Endometrial microvascular endothelial cells (primary cell): ENCODE results near the gene PACRG. TPM values are rescaled to one million over a fixed set of nuclear protein-coding genes. Genes with fewer than 3 reads are reported as not detected.

Source experiments
- in situ Hi-C: cut with HindIII; loops from 2 replicates; pipeline ENCODE4 v1.10.0; 2017; ENCODE audit warnings: low sequenced_read_pairs, low pct_unique_long_range_greater_than_20kb; ENCODE audit errors: inconsistent ontology term
- total RNA-seq: library from RNA; depleted of rRNA; stranded (reverse); fragments of >200 nt; gene quantifications from one replicate; pipeline ENCODE4 v1.2.3, GENCODE V29; 2015; ENCODE audit errors: inconsistent ontology term

PACRG gene
- total RNA-seq, 1 donor from 2014 or later, result not detected

DNA sequence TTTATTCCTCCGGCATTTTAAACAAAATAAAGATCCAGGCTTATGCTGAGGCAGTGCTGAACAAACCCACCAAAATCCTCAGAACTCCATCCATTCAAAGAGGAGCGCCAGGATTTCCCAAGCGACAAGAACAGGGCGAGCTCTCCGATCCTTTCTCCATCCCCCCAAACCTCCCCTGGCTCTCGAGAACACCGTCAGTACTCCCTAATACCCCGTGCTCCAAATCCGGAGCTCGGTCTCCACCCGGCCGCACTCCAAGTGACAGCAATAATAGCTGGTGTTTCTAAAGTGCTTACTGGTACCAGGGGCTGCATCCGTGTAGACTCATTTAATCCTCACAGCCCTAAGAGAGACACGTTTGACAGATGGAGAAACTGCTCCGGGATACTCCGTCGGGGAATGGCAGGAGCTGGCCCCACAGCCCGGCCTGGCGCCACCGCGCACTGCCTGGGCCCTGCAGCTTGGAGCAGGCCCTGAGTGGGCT lies 409.7 kb downstream of the PACRG start:
- in situ Hi-C loops, result no loop called here

- in situ Hi-C loops, result no loop called here
Measured at GRCh38 chr6:163146036-163146435, 418.3 kb downstream of the PACRG start.

- in situ Hi-C loops, result no loop called here
Measured at GRCh38 chr6:163147994-163148393, 420.2 kb downstream of the PACRG start.

GRCh38 chr6:163148451-163149278 lies 420.9 kb downstream of the PACRG start:
- in situ Hi-C loops, result no loop called here

DNA sequence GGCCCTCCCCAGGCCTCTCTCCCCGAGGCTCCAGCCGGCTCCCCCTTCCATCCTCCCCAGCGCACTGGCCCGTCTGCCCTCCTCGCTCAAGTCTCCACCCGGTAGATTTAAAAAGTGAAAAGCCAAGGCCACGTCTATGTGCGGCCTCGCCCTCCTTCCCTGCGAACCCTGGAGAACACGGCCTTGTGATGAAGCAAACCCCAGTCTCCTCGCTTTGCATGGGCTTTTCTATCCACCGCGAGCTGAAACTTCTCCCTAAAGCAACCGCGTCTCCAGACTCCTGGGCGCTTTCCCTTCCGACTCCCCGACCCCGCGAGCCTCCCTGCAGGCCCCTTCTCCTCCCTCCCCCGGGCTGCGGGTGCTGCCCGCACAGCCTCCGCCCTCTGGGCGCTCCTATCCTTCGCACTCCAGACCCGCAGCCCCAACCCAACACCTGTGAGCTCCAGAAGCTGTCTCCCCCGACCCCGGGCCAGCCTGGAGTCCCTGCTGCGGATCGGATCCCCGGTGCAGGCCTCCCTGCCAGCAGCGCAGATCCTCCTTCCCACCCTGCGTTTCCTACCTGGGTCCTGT lies 421.6 kb downstream of the PACRG start:
- in situ Hi-C loops, result no loop called here

GRCh38 chr6:163151212-163151611 lies 423.4 kb downstream of the PACRG start:
- in situ Hi-C loops, result no loop called here

DNA sequence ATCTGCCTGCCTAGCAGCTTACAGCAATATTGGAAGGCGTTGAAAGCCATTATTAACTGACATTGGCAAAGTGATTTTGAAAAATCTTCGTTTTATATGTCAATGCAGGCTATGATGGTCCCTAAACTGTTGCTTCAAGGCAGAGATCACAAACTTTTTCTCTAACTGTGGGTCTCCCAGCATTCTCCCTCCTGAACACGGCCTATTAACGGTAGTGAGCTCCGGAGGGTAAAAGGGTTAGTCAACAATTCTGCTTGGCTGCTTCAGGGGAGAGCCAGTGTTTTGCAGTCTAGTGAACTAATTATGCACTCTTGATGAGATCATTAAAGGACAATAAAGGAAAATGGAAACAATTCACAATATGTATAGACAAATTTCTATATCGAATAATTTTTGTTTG lies 424.9 kb downstream of the PACRG start:
- in situ Hi-C loops, result no loop called here

- in situ Hi-C loops, result no loop called here
Measured at GRCh38 chr6:163159110-163159509, 431.3 kb downstream of the PACRG start.

GRCh38 chr6:163159689-163160088 lies 431.9 kb downstream of the PACRG start:
- in situ Hi-C loops, result no loop called here

GRCh38 chr6:163162007-163162873 lies 434.5 kb downstream of the PACRG start:
- in situ Hi-C loops, result no loop called here

DNA sequence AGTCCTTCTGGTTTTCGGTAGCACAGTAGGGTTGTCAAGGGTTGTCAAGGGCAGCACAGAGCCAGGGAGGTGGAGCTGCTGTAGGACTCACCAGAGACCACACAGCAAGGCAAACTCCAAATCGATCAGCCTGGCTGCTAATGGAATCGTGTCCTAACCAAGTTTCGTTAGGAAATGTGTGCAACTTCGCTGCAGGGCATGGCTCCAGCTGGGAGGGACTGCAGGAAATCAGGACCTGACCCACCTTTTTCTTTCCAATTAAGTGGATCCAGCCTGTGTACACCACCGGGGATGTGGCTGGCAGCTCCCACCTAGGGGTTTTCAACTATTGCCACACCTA lies 435.1 kb downstream of the PACRG start:
- in situ Hi-C loops, result no loop called here

GRCh38 chr6:163164175-163164900 lies 436.6 kb downstream of the PACRG start:
- in situ Hi-C loops, result no loop called here

- in situ Hi-C loops, result no loop called here
Measured at GRCh38 chr6:163165155-163165910, 437.6 kb downstream of the PACRG start.

GRCh38 chr6:163165922-163166321 lies 438.1 kb downstream of the PACRG start:
- in situ Hi-C loops, result no loop called here

GRCh38 chr6:163166507-163166906 lies 438.7 kb downstream of the PACRG start:
- in situ Hi-C loops, result no loop called here

- in situ Hi-C loops, result no loop called here
Measured at GRCh38 chr6:163169521-163169920, 441.7 kb downstream of the PACRG start.

- in situ Hi-C loops, result no loop called here
Measured at GRCh38 chr6:163170294-163170883, 442.6 kb downstream of the PACRG start.

DNA sequence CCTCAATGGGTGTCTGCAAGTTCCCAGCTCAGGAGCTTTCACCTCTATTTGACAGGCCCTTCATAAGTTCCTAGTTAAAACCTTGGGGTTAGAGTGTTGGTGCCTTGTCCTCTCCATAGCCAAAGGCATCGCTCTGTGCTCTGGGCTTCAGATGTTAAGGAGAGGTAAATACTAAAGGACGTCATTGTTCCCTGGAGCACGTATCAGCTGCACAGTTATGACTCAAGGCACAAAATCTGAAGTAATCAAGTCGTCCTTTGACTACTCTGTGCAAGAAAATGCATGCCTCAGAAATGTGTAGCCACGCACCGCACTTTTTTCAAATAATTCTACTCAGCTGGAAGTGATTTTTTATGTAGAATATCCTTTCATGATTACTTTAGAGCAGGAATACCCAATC lies 446.0 kb downstream of the PACRG start:
- in situ Hi-C loops, result no loop called here
